NCI-H1694 treated with DMSO at 0.1 percent for 48 hours (cell line): Measurements from ENCODE around the gene C3orf52.

Source experiments
- DNase-seq: peaks from one replicate; lab custom pipeline; 2025; lab: John Stamatoyannopoulos, UW

The C3orf52 gene

GRCh38 chr3:112136959-112137693 lies 50.9 kb downstream of the C3orf52 start:
- DNase-seq = peak; percentile 15

DNA sequence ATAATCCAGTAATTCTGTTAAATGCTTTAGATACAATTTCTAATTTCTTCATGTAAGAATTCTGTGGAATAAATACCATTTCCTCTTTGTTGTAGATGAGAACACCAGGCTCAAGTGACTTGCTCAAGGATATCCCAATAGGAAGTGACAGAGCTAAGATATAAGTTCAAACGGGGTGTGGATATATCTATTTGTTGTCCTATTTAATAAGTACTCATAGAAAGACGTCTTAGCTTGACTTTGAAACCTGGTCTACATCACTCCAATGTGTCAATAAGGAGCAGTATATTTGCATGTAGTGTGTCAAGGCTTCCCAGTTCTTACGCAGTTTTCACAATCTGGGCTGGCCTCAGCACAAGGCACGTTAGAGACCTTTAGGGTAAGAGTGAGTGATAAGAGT lies 51.6 kb downstream of the C3orf52 start:
- DNase-seq = no peak

GRCh38 chr3:112138219-112138969 lies 52.2 kb downstream of the C3orf52 start:
- DNase-seq = no peak

DNA sequence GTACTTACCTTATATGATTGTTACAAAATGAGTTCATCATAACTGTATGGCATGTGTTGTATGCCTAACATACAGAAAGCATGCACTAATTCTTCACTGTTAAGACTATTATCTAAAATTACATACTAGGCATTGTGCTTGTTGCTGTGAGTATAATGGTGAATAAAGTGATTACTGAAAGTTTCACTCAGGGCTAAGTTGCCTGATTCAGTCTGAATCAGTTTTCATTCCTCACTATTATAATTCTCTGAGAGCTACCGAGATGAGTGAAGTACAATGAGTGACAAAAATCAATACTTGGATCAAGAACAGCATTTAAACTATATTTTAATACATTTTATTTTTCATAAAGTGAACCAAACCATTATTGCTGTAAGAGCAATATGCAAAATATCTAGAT lies 54.4 kb downstream of the C3orf52 start:
- DNase-seq = no peak

- DNase-seq = no peak
These were observed 55.1 kb downstream of the C3orf52 start for GRCh38 chr3:112141293-112141692.

DNA sequence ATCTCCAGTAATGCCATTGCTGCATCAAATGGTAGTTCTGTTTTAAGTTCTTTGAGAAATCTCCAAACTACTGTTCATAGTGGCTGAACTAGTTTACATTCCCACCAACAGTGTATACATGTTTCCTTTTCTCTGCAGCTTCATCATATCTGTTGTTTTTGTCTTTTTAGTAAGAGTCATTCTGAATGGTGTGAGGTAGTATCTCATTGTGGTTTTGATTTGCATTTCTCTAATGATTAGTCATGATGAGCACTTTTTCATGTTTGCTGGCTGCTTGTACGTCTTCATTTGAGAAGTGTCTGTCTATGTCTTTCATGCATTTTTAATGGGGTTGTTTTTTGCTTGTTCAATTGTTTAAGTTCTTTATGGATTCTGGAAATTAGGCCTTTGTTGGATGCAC lies 57.1 kb downstream of the C3orf52 start:
- DNase-seq = no peak

DNA sequence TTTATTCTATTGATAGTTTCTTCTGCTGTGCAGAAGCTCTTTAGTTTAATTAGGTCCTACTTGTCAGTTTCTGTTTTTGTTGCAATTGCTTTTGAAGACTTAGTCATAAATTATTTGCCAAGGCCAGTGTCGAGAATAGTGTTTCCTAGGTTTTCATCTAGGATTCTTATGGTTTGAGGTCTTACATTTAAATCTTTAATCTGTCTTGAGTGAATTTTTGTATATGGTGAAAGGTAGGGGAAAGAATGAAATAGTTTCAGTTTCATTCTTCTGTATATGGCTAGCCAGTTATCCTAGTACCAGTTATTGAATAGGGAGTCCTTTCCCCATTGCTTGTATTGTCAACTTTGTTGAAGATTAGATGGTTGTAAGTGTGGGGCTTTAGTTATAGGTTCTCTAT lies 57.5 kb downstream of the C3orf52 start:
- no peak for DNase-seq

GRCh38 chr3:112149136-112149535 lies 62.9 kb downstream of the C3orf52 start:
- DNase-seq = no peak

GRCh38 chr3:112167758-112168157 lies 81.6 kb downstream of the C3orf52 start:
- DNase-seq = no peak
